T-helper 2 cell (primary cell): ENCODE data around the gene PHAF1.

ENCODE experiments used
- DNase-seq, 5 experiments: peaks; one replicate each; pipeline versions ENCODE4 v3.0.0 to v3.0.0-alpha.2; 2012 to 2022
- total RNA-seq, 2 donors: gene quantifications; one replicate each; lab custom pipeline; 2026; lab: John Stamatoyannopoulos, UW

The PHAF1 gene
- total RNA-seq, result 20.6 to 23.3 reads per million in 2 donors

GRCh38 chr16:67109407-67110135 is at the start of gene PHAF1:
TSS of gene PHAF1 (plus strand) at chr16:67109941. CDS start at chr16:67110176, 235 bp downstream.
- DNase-seq, result peak; percentile 93 to 97 (median 94)

GRCh38 chr16:67063008-67063407 is 46.7 kb upstream of the PHAF1 start:
- peak in 1 of 5 experiments; percentile 39 for DNase-seq

- DNase-seq, result no peak
These were observed 41.5 kb upstream of the PHAF1 start for GRCh38 chr16:67068212-67068753.

DNA sequence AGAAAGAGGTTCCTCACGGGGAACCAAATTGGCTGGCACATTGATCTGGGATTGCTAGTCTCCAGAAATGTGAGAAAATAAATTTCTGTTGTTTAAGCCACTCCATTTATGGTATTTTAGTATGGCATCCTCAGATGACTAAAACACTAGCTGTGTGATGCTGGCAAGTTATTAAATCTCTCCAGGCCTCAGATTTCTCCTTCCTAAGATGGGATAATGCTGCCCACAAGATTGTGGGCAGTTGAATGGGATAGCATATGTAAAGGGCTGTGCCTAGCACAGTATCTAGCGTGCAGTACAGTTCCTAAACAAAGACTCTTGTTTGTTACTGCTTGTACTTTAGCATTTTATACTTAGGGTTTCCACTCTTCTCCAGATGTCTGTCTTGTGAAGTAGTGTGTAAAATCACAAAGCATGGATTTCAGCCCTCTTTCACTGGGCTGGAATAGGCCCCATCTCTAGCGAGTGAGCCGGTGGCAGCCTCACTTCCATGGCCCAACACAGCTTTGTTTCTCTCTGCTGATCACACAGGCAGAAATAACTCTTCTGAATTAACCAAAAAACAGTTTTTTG is 38.2 kb upstream of the PHAF1 start:
- DNase-seq, result no peak

DNA sequence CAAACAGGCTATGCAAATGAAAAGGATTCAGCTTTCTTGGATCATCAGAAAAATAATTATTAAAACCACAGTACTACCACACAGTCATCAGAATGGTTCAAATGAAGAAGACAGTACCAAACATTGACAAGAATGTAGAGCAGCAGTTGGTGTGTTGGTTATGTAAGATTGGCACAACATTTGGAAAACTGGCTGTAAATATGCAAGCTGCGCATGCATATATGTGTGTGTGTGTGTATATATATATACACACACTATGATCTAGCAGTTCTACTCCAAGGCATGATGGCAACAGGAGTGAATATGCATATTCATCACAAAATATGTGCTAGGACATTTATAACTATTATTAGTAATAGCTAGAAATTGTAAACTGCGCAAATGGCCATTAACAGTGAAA is 34.4 kb upstream of the PHAF1 start:
- DNase-seq, result no peak

- no peak for DNase-seq
These were observed 31.9 kb upstream of the PHAF1 start for GRCh38 chr16:67077871-67078270.

GRCh38 chr16:67082100-67082499 is 27.6 kb upstream of the PHAF1 start:
- DNase-seq, result no peak

- DNase-seq, result no peak
These were observed 26.9 kb upstream of the PHAF1 start for GRCh38 chr16:67082891-67083290.

- DNase-seq, result peak in 1 of 5 experiments; percentile 44
These were observed 25.3 kb upstream of the PHAF1 start for GRCh38 chr16:67084345-67085028.

DNA sequence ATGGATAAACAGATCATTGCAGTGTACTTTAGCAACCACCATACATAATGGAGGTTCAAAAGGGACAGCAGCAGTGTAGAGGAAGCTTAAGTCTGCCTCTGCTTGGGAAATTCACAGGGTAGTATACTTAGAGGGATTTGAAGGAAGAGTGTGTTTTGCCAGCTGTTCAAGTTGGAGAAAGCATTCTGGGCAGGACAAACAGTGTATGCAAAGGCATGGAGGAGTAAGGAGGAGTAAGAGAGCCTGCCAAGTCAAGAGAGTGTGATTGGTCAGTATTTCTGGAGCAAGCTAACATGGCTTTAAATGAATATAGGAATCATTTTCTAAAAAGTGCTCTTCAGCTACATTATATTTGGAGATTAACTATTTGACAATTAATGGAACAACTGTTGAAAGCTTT is 22.9 kb upstream of the PHAF1 start:
- no peak for DNase-seq

GRCh38 chr16:67087291-67087690 is 22.4 kb upstream of the PHAF1 start:
- DNase-seq, result no peak

DNA sequence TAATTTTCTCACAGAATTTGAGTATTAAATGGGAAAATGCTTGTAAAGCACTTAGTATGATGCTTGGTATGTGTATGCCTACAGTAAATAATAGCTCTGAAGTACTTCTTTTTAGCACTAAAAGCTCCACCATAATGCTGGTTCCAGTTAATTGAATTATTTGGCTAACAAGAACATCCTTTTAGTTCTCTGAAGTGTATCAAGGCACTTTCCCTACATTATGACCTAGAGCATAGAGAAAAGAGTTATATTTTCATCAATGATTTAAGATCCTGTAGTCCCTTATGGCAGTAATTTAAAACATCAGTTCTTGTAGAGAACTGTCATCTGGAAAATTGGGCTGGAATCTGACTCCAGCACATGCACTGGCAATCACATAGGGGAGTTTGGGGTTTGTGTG is 21.9 kb upstream of the PHAF1 start:
- no peak for DNase-seq

DNA sequence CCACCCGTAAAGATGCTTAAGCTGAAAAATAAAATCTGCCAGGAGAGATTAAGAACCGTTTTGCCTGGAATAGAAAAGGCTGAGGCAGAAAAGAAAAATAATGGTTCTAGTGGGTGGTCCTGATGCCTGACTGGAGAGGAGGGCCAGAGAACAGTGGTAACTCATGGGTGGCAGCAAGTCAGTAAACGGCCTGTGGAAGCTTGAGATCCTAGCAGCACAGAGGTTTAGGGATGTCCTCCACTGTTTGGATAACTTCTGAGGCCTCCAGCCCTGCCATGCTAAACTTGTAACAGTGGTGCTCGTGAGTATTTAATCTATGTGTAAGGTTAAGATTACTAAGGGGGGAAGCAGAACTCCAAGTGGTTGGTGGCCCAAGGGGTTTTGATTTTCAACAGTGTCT is 21.2 kb upstream of the PHAF1 start:
- no peak for DNase-seq

DNA sequence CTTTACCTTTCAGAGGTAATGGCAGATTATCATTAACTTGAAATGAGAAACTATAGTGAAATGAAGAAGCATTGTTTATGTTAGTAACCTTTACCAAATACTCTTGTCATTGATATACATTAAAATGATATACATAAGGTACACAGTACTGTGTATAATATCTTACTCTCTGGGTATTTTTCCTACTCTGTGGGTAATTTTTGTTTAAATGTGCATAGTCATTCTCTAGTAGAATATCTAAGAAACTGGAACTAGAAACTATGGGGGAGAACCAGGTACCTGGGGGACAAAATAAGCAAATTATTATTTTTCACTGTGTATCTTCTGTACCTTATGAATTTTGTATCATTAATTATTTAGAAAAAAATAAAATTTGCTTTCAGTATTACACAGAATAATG is 20.6 kb upstream of the PHAF1 start:
- DNase-seq, result no peak

GRCh38 chr16:67091906-67092566 is 17.7 kb upstream of the PHAF1 start:
- DNase-seq, result no peak

DNA sequence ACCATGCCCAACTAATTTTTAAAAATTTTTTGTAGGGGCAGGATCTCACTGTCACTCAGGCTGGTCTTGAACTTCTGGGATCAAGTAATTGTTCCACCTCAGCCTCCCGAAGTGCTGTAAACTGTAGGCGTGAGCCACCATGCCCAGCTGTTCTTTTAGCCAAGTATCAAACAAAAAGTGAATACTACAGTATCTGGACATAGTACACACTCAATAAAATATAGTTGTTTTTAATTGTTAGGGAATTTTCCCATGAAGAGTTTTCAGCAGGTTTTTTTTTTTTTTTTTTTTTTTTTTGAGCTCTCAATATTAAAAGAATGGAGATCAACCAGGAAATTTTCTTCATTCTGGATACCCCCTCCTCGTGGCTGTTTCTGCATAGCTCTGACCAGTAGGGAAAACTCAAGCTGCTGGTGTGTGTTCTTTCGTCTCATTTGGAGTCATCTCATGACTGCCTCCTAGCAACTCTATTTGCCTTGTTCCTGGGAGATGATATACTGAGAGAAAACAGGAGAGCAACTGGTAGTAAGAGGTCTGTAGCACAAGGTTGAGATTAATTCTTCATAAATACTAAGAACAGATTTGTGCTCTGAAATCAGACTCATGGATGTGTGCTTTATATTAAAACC is 16.5 kb upstream of the PHAF1 start:
- DNase-seq, result no peak

- DNase-seq, result no peak
These were observed 11.1 kb upstream of the PHAF1 start for GRCh38 chr16:67098599-67098998.

- DNase-seq, result peak in 1 of 5 experiments; percentile 42
These were observed 9.0 kb upstream of the PHAF1 start for GRCh38 chr16:67100569-67101310.

DNA sequence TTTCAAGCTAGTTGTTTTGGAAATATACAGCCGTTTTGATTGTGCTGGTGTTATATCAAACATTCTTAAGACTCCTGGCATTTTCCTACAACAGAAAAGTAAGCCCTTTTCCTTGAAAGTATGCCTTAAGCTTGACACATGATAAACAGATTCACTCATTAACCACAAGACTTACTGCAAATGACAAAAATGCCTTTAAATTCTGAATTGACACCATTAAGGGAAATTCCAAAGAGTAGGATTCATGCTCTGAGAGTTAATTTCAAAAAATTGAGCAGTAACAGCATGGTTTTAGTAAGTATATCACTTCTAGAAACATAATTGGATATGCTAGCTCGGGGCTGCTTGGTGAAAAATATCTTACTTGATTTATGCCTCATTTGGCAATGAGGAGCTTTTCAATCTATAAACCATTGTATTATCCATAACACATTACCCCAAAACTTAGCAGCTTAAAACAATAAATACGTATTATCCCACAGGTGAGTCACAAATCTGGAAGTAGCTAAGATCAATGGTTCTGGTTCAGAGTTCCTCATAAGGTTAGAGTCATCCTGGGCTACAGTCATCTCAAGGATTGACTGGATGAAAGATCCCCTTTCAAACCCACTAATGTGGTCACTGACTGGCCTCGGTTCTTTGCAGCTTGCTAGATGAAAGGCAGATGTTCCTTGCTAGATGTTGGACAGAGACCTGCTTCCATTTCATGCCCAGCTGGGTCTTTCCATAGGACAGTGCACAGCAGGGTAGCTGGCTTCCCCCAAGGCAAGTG is 8.2 kb upstream of the PHAF1 start:
- no peak for DNase-seq

DNA sequence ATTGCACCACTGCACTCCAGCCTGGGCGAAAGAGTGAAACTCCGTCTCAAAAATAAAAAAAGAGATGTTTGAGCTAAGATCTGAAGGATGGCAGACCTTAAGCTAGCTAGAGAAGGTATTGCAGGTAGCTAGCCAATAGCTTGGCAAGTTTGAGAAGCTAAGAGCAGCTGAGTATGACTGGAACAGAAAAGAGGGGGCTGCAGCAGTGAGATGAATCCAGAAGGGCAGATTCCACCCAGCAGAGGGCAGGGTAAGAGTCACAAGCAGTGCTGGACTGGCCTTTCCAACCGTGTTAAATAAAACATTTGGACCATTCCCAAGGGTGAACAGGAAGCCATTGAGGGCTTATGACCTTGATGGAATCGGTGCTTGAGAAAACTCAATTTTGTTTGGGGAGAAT is 5.7 kb upstream of the PHAF1 start:
- no peak for DNase-seq

DNA sequence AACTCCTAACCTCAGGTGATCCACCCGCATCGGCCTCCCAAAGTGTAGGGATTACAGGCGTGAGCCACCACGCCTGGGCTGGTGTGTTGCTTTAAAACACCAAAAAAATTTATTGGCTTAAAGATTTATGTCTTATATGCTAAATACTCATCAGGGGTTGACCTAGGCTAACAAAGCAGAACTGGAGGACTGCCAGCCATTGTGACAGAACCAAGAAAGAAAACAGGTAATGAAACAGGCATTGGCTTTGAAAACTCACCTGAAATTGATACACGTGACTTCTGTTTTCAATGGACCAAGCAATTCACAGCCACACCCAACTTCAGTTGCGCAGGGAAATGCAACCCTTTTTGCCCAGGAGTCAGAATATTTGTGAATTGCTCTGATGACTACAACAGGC is 4.9 kb upstream of the PHAF1 start:
- DNase-seq, result no peak
